ENCODE measurements around the gene DMD.

Gene DMD

DNA sequence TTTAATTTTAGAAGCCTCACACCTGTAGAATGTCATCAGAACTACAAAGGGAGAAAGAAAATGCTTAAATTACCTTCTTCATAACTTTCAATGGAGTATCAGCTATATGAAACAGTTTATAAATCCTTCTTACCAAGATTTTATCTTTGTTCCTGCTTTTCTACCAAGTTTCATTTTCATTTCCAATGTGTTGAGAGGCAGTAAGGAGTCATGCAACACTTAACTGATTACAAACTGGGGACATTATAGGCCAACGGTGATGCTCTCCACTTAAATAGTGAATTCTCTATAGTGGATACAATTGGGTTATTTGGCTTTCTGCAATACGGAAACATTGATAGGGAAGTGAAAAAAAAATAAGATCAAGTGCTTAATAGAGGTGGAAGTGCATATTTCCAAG is 1994.3 kb downstream of the DMD start:
- in situ Hi-C loops (cut with HindIII; ENCODE audit: low sequenced_read_pairs), result no loop called here

DNA sequence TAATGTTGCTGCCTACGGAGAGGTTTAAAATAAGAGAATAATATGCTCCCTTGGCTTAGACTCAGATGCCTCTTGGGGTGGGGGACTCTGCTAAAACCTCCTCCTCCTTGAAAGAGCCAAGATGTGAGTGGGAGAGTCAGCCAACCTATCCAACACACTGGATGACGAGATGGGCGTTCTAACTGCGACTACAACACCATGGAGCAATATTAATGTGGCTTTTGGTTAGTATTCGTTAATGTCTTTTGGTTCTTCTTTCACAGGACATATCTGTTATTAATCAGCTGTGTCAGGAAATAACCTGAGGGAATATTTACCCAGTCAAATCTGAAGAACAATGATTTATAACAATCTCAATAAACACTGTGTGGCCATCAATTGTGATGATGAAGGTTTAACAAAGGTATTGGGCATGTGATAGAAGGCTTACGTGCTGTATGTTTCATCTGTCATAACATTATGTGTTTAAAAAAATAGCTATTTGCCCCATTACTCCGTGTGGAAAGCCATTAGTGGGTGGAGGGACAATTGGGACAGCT is 1996.0 kb downstream of the DMD start:
- in situ Hi-C loops (cut with HindIII; ENCODE audit: low sequenced_read_pairs), result no loop called here

DNA sequence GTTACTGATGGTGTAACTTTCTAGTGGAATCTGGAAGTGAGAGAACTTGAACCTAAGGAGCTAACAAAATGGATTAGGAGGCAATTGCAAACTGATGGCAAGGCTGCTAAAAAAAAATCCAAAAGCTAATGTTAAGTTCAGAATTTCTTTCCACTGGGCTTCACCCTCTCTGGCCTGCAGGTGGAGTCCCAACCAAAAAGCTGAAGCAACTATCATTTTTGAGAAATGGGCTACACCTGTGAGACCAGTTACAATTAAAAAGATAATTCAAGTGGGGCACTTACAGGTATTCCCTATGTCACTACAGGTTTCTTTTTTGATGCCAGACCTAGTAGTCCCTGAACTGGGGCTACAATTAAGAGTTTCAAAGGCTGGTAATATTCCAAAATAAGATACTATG is 1997.4 kb downstream of the DMD start:
- in situ Hi-C loops (cut with HindIII; ENCODE audit: low sequenced_read_pairs), result no loop called here

DNA sequence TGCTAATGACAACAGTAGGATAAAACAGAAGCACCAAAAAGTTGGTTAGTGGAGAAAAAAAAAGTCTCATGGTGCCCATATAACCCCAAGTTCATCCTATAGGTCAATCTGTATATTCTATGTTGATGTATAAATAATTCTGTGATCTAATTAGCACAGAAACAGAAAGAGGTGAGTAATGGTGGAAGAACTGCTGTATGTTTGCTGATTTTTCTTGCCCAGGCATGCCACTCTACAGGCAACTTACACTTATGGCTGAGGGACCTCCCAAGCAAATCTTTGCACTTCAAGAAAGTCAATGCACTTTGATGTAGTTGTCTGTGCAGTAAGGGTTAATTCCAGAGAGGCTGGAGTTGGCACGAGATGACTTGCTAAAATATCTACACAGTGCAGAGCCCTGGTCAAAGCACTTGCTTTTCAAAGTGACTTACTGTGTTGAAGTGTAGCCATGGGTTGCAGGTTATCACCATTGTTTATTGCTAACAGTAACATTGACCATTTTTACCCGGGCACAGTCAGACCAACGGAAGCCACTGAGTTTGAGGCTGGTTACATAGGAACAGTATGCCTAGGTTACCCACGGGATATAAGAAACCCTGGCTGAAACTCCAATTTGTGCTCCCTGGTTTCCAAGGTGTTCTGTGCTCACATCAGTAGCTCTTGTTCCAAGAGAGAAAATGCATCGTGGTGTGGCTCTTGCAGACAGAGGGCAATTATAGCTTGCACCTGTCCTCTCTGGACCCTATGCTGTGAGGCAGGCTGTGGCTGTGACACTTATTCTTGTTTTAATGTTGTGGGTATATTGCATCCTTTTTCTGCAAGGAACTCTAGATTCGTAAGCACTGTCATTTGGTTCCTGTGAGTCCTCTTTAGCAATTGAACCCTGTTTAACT is 1998.2 kb downstream of the DMD start:
- in situ Hi-C loops (cut with HindIII; ENCODE audit: low sequenced_read_pairs), result no loop called here

DNA sequence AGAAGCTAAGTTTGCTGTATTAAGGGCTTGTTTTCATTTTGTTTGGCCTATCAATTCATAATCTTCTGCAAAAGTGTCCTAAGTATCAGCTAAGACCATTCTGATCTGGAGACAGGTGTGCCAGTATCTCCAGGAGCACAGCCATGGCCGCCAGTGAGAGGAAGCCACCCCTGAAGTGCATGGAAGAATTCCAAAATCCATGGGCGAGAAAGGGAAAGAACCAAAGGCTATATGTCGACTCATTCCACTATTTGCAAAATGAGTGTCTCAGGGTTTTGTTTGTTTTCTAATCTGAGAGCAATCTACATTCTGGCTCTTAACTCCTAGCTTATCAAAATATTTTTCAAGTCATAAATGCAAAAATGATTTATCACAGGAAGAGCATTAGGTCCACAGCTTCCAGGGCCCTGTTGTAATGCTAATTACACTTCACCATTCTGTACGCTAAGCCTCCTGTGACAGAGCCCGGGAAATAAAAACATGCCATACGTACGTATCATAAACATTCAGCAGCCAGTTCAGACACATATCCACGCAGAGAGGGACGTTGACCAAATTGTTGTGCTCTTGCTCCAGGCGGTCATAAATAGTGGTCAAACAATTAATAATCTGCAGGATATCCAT is 2002.2 kb downstream of the DMD start:
- in situ Hi-C loops (cut with HindIII; ENCODE audit: low sequenced_read_pairs), result no loop called here

DNA sequence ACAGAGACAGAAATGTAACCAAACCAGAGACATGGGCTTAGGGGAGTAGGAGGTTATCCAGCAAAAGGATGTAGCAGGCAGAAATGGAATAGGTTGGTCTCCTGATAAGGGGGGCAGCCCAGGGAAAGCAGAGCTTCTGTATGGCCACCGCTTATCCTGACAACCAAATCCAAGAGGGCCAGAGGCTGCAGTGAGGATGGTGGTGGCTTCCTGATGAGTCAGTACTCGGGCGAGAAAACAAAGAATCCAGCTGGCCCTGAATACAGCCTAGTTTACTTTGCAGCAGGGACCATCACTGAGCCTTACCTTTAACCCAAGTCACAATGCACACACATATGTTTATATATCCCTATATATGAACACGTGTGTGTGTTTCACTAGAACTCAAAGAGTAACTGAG is 2009.8 kb downstream of the DMD start:
- in situ Hi-C loops (cut with HindIII; ENCODE audit: low sequenced_read_pairs), result no loop called here

DNA sequence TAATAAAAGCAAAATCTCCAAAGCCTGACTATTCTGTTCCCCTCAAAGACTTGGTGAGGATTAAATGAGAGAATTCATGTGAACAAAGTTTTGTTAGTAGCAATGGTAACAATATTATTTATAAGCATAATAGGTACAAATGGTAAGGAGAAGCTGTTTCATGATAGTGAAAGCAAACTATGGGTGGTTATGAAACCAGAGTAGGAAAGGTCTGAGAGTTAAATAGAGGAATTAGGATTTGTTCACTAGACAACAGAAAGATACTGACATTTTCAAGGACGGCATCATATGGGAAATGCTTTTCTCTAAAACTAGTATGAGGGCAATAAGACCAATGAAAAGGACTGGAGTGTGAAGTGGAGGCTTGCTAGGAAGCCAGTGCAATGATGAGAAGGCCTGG is 2010.9 kb downstream of the DMD start:
- in situ Hi-C loops (cut with HindIII; ENCODE audit: low sequenced_read_pairs), result no loop called here

DNA sequence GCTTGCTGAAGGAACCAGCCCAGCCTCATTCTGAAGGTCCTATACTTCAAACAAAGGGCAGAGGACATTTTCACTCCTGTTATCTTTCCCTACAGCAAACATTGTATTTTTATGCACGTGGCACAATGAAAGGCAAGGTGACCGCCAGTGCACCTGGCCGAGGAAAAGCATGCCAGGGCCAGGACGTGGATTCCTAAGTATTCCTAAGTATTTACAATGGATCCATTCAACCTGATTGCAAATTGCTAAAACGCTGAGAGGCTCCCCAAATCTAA is 2011.6 kb downstream of the DMD start:
- in situ Hi-C loops (cut with HindIII; ENCODE audit: low sequenced_read_pairs), result no loop called here

DNA sequence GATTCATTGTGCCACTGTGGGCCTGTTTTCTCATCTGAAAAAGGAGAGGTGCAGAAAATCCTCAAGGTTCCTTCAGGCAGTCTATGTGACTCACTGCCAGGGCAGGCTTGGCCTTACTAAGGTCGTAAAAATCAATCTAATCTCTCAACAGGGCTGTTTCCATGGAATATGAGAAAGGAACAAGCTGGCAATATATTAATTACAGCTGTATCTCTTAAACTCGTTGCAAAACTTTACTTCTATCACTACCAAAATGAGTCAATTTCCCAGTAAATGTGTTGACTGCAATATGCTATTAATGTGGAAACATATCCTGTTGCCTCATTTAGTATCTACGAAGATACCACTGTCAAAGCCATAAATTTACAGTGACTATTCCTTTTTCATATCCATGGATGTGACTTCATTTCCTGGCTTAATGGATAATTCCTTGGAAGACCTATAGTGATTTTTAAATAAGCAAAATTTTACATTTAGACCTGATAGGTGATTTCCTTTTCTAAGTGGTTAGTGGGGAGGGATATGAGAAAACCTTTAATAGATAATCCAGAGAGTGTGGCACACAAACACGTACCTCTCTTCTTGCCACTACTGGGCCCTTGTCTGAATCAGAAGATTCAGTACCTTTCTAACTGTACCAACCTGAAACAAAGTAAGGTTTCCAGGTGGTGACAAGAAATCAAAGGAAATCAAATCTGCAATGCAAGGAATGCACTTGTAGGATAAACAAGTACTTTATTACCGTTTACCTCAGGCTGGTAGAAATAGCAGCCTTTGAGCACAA is 2012.1 kb downstream of the DMD start:
- in situ Hi-C loops (cut with HindIII; ENCODE audit: low sequenced_read_pairs), result no loop called here

DNA sequence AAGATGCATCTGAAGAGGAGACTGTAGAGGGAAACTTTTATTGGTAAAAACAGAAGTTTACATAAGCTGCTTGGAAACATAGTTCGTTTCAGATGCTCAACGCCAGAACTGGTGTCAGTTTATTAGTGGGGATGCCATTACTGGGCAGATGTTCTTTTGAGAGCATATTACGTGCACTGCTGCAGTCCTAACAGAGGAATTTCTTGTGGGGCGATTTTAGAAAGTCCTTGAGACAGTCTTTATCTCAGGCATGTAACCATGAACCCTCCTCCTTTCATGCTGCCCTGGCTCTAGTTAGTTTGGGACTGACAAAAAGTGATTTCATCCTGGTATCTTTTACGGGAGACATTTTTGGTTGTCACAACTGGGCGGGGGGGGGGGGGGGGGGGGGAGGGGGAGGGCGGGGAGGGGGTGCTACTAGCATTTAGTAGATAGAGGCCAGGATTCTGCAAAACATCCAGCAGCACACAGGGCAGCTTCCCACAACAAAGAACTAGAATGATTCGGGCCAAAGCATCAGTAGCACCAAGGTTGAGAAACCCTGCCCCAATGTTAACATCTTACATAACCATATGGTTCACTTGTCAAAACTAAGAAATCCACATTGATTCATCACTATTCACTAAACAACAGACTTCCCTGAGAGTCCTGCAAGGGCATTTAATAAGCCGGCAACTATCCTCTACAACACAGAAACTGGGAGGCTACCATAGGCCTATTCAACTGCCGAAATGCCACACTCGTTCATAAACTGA is 2021.0 kb downstream of the DMD start:
- in situ Hi-C loops (cut with HindIII; ENCODE audit: low sequenced_read_pairs), result no loop called here

DNA sequence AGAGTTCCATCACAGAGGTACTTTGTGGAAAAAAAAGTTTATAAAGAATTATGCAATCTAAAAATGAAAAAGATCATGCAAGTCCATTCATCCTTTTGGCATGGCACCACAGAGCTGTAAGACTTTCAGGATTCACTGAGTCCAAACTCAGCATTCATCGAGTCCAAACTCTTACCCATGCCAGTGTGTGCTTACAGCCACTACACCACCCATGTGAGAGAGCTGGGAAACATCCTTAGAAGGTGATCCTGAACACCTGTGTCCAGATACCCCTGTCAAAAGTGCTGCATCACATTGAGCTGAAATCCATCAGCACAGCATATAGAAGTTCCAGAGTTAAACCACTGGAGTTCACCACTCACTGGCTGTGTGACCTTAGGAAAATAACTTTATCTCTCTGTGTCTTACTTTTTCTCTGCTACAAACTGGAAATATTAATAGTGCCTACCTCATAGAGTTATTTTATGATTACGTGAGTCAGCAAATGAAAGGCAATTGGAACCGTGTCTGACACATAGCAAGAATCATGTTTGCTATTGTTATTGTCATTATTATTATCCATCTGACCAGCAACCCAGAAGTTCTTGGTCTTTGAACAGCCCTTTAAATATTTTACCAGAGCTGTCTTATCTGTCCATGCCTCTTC is 2024.5 kb downstream of the DMD start:
- in situ Hi-C loops (cut with HindIII; ENCODE audit: low sequenced_read_pairs), result no loop called here

DNA sequence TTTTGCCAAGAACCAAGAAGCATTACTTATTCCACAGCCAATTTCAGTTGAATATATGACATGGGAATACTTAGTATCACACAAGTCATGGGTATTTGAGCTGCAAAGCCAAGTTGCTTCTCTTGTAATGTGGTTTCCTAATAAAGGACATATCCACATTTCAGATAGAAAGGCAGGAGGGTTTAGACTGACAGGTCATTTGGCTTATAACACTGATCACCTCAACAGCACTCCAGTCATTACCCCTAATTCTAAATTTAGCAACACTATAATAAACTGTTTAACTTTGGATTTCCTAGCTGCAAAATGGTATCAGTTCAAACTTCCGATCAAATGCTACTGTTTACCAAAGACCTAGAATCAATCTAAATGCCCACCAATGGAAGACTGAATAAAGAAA is 2025.5 kb downstream of the DMD start:
- in situ Hi-C loops (cut with HindIII; ENCODE audit: low sequenced_read_pairs), result no loop called here

DNA sequence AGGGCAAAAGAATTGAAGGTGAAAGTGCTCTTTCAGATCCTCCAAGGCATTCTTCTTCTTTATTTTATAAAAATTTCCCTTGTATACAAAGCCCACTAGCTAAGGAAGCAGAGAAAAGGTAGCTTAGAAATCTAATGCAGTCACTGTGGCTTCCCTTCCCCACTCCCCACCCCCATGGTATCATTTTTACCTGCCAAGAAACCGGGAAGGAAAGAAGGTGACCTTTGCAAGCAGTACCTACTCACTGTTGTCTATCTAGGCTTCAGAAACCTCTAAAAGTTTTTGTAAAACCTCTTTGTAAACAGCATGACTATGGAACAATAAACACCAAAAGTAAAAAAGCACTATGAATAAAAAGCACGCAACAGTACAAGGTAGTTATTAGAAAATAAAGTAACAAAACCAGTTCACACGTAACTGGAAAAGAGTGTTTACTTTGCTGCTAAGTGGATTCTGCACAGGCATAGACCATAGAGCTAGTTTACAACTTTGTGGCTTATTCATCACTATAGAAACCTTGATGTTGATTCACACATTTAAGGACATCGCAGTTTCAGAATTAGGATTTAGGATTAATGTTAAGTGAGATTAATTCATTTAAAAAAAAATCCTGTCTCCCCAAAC is 2029.9 kb downstream of the DMD start:
- in situ Hi-C loops (cut with HindIII; ENCODE audit: low sequenced_read_pairs), result no loop called here

DNA sequence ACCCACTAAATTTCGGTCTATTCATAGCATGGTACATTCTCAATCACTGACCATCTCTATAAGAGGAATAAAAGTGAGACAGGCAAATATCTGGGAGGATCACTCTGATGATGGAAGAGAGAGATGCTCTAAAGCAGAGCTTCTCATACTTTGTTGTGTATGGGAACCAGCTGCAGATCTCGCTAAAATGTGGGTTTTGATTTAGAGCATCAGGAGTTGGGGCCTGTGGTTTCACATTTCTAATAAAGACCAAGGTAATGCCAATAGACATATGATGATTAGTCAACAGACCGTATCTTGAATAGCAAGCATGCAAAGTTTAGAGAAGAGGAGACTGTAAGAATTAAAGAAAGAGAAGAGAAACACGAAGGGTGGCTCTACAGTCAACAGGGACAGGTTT is 2032.1 kb downstream of the DMD start:
- in situ Hi-C loops (cut with HindIII; ENCODE audit: low sequenced_read_pairs), result no loop called here

DNA sequence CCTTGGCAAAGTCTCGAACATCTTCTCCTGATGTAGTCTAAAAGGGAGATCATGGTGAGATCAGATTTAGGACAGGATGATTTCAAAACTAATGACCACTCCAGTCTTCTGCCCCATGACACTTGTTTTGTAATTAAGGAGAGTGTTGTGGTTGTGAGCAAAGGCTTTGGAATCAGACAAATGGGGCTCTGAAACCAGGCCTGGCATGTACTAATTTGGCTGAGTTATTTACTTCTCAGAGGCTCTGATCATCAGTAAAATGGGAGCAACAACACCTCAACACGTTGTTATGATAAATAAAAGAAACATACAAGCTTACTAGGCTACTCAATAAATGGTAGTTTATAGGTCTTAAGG is 2032.6 kb downstream of the DMD start:
- in situ Hi-C loops (cut with HindIII; ENCODE audit: low sequenced_read_pairs), result no loop called here

DNA sequence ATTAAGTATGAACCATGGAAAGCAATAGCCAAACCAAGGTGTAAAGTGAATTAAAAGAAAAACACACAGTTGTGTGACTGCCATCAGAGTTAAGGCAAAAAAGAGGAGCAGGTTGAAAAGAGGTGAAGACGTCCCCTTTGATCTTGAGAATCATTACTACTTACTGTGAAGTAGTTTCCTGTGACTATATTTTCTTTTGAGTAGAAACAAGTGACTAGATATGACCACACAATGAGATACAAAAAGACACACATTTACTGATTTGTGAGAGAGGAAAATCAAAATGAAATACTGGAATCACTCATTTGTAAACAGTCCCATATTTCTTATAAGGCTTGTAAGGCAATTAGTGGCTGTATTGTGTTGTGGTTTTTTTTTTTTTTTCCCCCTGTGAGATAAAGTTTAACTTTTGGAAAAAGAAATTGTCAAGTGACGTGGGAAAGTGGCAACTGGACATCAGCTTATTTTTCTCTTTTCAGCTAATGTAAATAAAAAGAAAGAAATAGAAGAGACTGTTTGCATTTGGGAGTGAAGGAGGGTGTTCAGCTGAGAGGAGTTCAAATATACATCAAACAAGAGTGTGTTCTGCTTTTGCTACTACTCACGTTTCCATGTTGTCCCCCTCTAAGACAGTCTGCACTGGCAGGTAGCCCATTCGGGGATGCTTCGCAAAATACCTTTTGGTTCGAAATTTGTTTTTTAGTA is 2033.1 kb downstream of the DMD start:
- in situ Hi-C loops (cut with HindIII; ENCODE audit: low sequenced_read_pairs), result no loop called here

DNA sequence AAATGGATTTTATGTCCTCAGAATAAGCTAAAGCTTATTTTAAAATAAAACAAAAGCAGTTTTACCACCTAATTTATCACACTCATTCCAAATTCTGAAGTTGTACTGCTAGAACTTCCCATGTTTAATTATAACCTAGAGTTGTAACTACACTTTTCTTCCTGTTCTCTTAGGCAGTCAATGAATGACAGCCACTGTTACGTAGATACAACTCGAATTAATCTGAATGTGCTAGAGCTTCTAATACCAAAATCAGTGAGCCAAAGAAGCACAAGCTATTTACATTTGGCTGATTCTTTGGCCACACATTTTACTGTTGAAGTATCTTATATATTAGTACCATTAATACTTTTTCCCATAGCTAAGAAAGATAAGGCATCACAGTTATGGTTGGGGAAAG is 2040.6 kb downstream of the DMD start:
- in situ Hi-C loops (cut with HindIII; ENCODE audit: low sequenced_read_pairs), result no loop called here

DNA sequence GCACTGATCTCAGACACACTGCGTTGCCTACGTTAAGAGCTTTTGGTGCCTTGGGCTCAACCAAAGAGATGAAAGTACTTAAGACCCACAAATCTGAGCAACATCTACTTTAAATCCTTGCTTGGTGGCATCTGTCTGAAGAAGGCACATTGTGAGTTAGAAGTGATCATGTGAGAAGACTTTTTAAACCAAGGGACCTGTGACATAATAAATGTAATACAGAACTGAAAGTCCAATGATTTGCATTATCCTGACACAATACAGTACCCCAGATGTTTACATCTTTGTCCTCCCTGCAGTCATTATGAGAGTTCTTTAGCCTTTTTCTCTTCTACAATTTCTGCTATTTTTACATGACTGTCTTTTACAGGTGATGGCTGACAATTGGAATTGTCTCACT is 2042.8 kb downstream of the DMD start:
- in situ Hi-C loops (cut with HindIII; ENCODE audit: low sequenced_read_pairs), result no loop called here

DNA sequence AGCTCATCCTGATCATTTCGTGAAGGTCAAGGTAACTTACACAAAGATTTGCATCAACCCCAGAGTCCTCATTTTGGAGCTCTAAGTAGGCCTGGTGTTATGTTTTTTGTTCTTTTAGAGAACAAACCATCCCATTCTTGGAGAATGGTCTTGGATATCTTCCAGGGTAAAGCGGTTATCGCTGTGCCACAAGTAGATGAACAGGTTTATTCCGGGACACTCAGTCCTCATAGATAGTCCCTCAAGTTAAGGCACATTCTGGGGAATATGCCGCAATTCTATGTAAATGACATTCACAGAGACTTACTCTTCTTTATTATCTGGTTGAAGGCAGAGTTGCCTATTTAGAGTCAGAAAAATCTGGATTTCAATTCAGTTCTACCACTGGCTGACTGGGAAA is 2044.5 kb downstream of the DMD start:
- in situ Hi-C loops (cut with HindIII; ENCODE audit: low sequenced_read_pairs), result no loop called here

DNA sequence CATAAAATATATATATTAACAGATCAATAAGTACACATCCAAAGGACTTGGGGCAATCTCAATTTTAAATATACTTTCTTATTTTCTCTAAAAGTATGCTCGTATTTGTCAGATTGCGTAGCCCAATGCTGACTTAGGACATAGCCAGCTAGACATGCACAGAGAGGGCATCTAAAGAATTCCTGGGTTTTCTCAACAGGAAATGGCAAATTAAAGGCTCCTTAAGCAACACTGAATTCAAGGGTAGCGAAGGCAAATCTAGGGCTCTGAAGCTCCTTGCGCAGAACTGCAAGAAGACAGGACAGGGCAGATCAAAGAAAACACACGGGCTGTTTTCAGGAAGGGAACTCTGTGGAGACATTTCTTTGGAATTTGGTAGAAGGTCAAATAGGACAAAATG is 2044.9 kb downstream of the DMD start:
- in situ Hi-C loops (cut with HindIII; ENCODE audit: low sequenced_read_pairs), result no loop called here

All from DLD1 (cell line).